Measurements from ENCODE around the gene ARMC10. TPM values are rescaled to one million over a fixed set of nuclear protein-coding genes. Genes with fewer than 3 reads are reported as not detected.

ARMC10 gene
- total and polyA plus RNA-seq, 9 of the 15 experiments (the other 6 are each of a cell fraction or from before 2014, with no cell fraction given), result 17.0 to 113 (median 72.6) TPM

GRCh38 chr7:103051519-103051918 lies 23.4 kb upstream of the ARMC10 start:
- Histone ChIP-seq H3K27me3 (ENCODE audit: control insufficient read depth in 2 of 2, insufficient read depth in 2 of 2, low read length in 2 of 2) (no peaks in the 10 kb centered on the region), H3K4me3 (no peak overlapping the region), H3K9me3 (replicated peaks; ENCODE audit: control insufficient read depth, insufficient read depth, low read depth, low read length) (no peaks in the 10 kb centered on the region), H3K27ac (ENCODE audit: extremely low read depth, low read depth, low read length) (no peak overlapping the region), H3K9ac (ENCODE audit: insufficient read depth in 1 of 2, low read depth in 2 of 2, low read length in 2 of 2) (no peak overlapping the region), H3K9me1 (ENCODE audit: control insufficient read depth, insufficient read depth, low read length) (no peaks in the 10 kb centered on the region), H3K79me2 (ENCODE audit: control insufficient read depth, insufficient read depth, low read length) (no peaks in the 10 kb centered on the region), H4K20me1 (replicated peaks; ENCODE audit: control insufficient read depth, insufficient read depth, low read length) (no peaks in the 10 kb centered on the region), H3K4me2 (ENCODE audit: insufficient read depth, low read length) (no peak overlapping the region), H2AFZ (ENCODE audit: low read depth, low read length) (peak overlapping the region; percentile 1; the same call in 1 of the 2 replicates), H3K36me3 (ENCODE audit: control insufficient read depth, insufficient read depth, low read length) (no peaks in the 10 kb centered on the region), H3K4me1 (replicated peaks in 1 of 2; ENCODE audit: control insufficient read depth in 2 of 2, insufficient read depth in 2 of 2, low read length in 2 of 2) (no peaks in the 10 kb centered on the region)
- CTCF ChIA-PET (ENCODE audit: low intra/inter-chr PET ratio), result interaction anchor here (1.5 kb wide), 1 partner anchor 11 kb away, joined by 3 read pairs; no protein-coding TSS in a partner anchor
- DNase-seq (ENCODE audit: extremely low read depth in 1 of 4, low spot score in 3 of 4) (peak in 1 of 4 experiments; percentile 27), FAIRE-seq (no peak), ATAC-seq (peak; percentile 63)
- in situ Hi-C loops (cut with MboI) (loop anchor here (25.0 kb wide), 1 partner anchor 564 kb away; the partner anchor contains the start of gene POLR2J), intact Hi-C loops (cut with micrococcal nuclease) (loop anchor here (5.0 kb wide), 1 partner anchor 69 kb away; no protein-coding TSS in a partner anchor)
- 27% methylated on average over 6 of the region's 6 CpGs for WGBS (ENCODE audit: insufficient coverage, low coverage, missing lambda C conversion rate)
- POLR2A ChIA-PET, result interaction anchor here (0.6 to 1.7 kb wide), 4 partner anchors 10 to 71 kb away, joined by 3 to 4 read pairs (median 3); no protein-coding TSS in a partner anchor
- BruUV-seq (replicated peaks), result no TSS peak
- no peak for TF ChIP-seq DDX20 (tag; IDR thresholded peaks at IDR 0.05; ENCODE audit: low read depth)
- TF ChIP-seq HDAC1 (IDR thresholded peaks at IDR 0.05), result no peak
- TF ChIP-seq ZSCAN32 (CRISPR knock-in tag; IDR thresholded peaks at IDR 0.05), result no peak
- TF ChIP-seq ZBTB7A (IDR thresholded peaks at IDR 0.05; ENCODE audit: borderline replicate concordance, control insufficient read depth, low read depth, low read length), result no peak
- TF ChIP-seq REST (IDR thresholded peaks at IDR 0.05; ENCODE audit: borderline replicate concordance), result peak; percentile 72; the same call in 1 of the 2 replicates
- no peak for TF ChIP-seq REST (CRISPR knock-in tag; IDR thresholded peaks at IDR 0.05; ENCODE audit: low read depth)
- TF ChIP-seq ZNF212 (CRISPR knock-in tag; IDR thresholded peaks at IDR 0.05), result no peak
- TF ChIP-seq ZNF23 (CRISPR knock-in tag; IDR thresholded peaks at IDR 0.05), result no peak
- TF ChIP-seq GTF2F1 (IDR thresholded peaks at IDR 0.05; ENCODE audit: low read depth, low read length), result no peak
- no peak for TF ChIP-seq BCL6 (CRISPR knock-in tag; IDR thresholded peaks at IDR 0.05)
- no peak for TF ChIP-seq ZNF444 (CRISPR knock-in tag; IDR thresholded peaks at IDR 0.05)
- TF ChIP-seq HDAC2 (IDR thresholded peaks at IDR 0.05), result no peak
- no peak for TF ChIP-seq ZNF79 (CRISPR knock-in tag; IDR thresholded peaks at IDR 0.05; ENCODE audit: low read depth)
- TF ChIP-seq ZNF431 (CRISPR knock-in tag; IDR thresholded peaks at IDR 0.05), result no peak
- no peak for TF ChIP-seq HMGN3 (IDR thresholded peaks at IDR 0.05; ENCODE audit: borderline replicate concordance, extremely low read depth, insufficient read length, low read depth, low read length)
- TF ChIP-seq NFXL1 (CRISPR knock-in tag; IDR thresholded peaks at IDR 0.05), result no peak
- TF ChIP-seq MCM7 (IDR thresholded peaks at IDR 0.05), result no peak
- TF ChIP-seq ELF1 (tag; IDR thresholded peaks at IDR 0.05), result no peak

All from K562 (cell line).